ENCODE measurements around the gene LRCOL1.

The LRCOL1 gene

GRCh38 chr12:132593938-132594358 is 16.4 kb downstream of the LRCOL1 start:
- H3K79me2 ChIP-seq (ENCODE audit: insufficient read depth, low read length), result no peaks in the 10 kb centered on the region
- no peak for TF ChIP-seq EZH2 (IDR thresholded peaks at IDR 0.05; ENCODE audit: borderline replicate concordance, low read length)
- H4K20me1 ChIP-seq (ENCODE audit: insufficient read depth, low read length), result no peaks in the 10 kb centered on the region
- H3K9me2 ChIP-seq (ENCODE audit: low read depth, low read length), result no peaks in the 10 kb centered on the region
- no peaks in the 10 kb centered on the region for H3K9me3 ChIP-seq (ENCODE audit: low read length)
- H3F3A ChIP-seq (ENCODE audit: insufficient read depth, low read length), result no peaks in the 10 kb centered on the region
- no peaks in the 10 kb centered on the region; the same call in 1 of the 2 replicates for H3K27me3 ChIP-seq (ENCODE audit: insufficient read depth, low read length)
- no peak overlapping the region for H3K27ac ChIP-seq (ENCODE audit: low read depth, low read length, poor library complexity, severe bottlenecking)
- no peak overlapping the region for H3K4me2 ChIP-seq (ENCODE audit: low read length)
- no peak overlapping the region for H2AFZ ChIP-seq (ENCODE audit: low read length)
- no peaks in the 10 kb centered on the region for H3K36me3 ChIP-seq (ENCODE audit: insufficient read depth, low read length)
- H3K4me1 ChIP-seq (ENCODE audit: insufficient read depth, low read length, severe bottlenecking), result peaks cover 5% of the 10 kb centered on the region
- H3K4me3 ChIP-seq (ENCODE audit: low read depth, low read length, poor library complexity, severe bottlenecking), result no peak overlapping the region
- H3K9ac ChIP-seq (ENCODE audit: low read length), result no peak overlapping the region

- Histone ChIP-seq H3K9ac (ENCODE audit: low read length) (no peak overlapping the region), H3K27me3 (ENCODE audit: insufficient read depth, low read length) (no peaks in the 10 kb centered on the region; the same call in 1 of the 2 replicates), H2AFZ (ENCODE audit: low read length) (no peak overlapping the region), H3K4me3 (ENCODE audit: low read depth, low read length, poor library complexity, severe bottlenecking) (no peak overlapping the region), H3F3A (ENCODE audit: insufficient read depth, low read length) (no peaks in the 10 kb centered on the region), H3K4me2 (ENCODE audit: low read length) (no peak overlapping the region), H3K36me3 (ENCODE audit: insufficient read depth, low read length) (no peaks in the 10 kb centered on the region), H3K79me2 (ENCODE audit: insufficient read depth, low read length) (no peaks in the 10 kb centered on the region), H3K4me1 (ENCODE audit: insufficient read depth, low read length, severe bottlenecking) (peaks cover 5% of the 10 kb centered on the region), H3K27ac (ENCODE audit: low read depth, low read length, poor library complexity, severe bottlenecking) (no peak overlapping the region), H3K9me2 (ENCODE audit: low read depth, low read length) (no peaks in the 10 kb centered on the region), H4K20me1 (ENCODE audit: insufficient read depth, low read length) (no peaks in the 10 kb centered on the region), H3K9me3 (ENCODE audit: low read length) (no peaks in the 10 kb centered on the region)
- TF ChIP-seq CTCF (IDR thresholded peaks at IDR 0.05; ENCODE audit: low read length) (no peak), EZH2 (IDR thresholded peaks at IDR 0.05; ENCODE audit: borderline replicate concordance, low read length) (no peak)
Measured at GRCh38 chr12:132593521-132593920, 16.9 kb downstream of the LRCOL1 start.

GRCh38 chr12:132593071-132593470 is 17.3 kb downstream of the LRCOL1 start:
- no peaks in the 10 kb centered on the region for H3K9me2 ChIP-seq (ENCODE audit: low read depth, low read length)
- no peak for TF ChIP-seq CTCF (IDR thresholded peaks at IDR 0.05; ENCODE audit: low read length)
- TF ChIP-seq EZH2 (IDR thresholded peaks at IDR 0.05; ENCODE audit: borderline replicate concordance, low read length), result no peak
- H3F3A ChIP-seq (ENCODE audit: insufficient read depth, low read length), result no peaks in the 10 kb centered on the region
- no peaks in the 10 kb centered on the region for H3K79me2 ChIP-seq (ENCODE audit: insufficient read depth, low read length)
- no peaks in the 10 kb centered on the region for H4K20me1 ChIP-seq (ENCODE audit: insufficient read depth, low read length)
- H3K36me3 ChIP-seq (ENCODE audit: insufficient read depth, low read length), result no peaks in the 10 kb centered on the region
- H3K27me3 ChIP-seq (ENCODE audit: insufficient read depth, low read length), result no peaks in the 10 kb centered on the region; the same call in 1 of the 2 replicates
- no peak overlapping the region for H3K4me2 ChIP-seq (ENCODE audit: low read length)
- no peak overlapping the region for H3K9ac ChIP-seq (ENCODE audit: low read length)
- H2AFZ ChIP-seq (ENCODE audit: low read length), result no peak overlapping the region
- H3K4me1 ChIP-seq (ENCODE audit: insufficient read depth, low read length, severe bottlenecking), result peaks cover 5% of the 10 kb centered on the region
- no peak overlapping the region for H3K27ac ChIP-seq (ENCODE audit: low read depth, low read length, poor library complexity, severe bottlenecking)
- H3K4me3 ChIP-seq (ENCODE audit: low read depth, low read length, poor library complexity, severe bottlenecking), result no peak overlapping the region
- no peaks in the 10 kb centered on the region for H3K9me3 ChIP-seq (ENCODE audit: low read length)

GRCh38 chr12:132592282-132592970 is 18.0 kb downstream of the LRCOL1 start:
- no peaks in the 10 kb centered on the region for H3K79me2 ChIP-seq (ENCODE audit: insufficient read depth, low read length)
- no peak overlapping the region for H3K4me2 ChIP-seq (ENCODE audit: low read length)
- H3K4me3 ChIP-seq (ENCODE audit: low read depth, low read length, poor library complexity, severe bottlenecking), result no peak overlapping the region
- H3K36me3 ChIP-seq (ENCODE audit: insufficient read depth, low read length), result no peaks in the 10 kb centered on the region
- no peaks in the 10 kb centered on the region for H3F3A ChIP-seq (ENCODE audit: insufficient read depth, low read length)
- H3K27ac ChIP-seq (ENCODE audit: low read depth, low read length, poor library complexity, severe bottlenecking), result no peak overlapping the region
- TF ChIP-seq CTCF (IDR thresholded peaks at IDR 0.05; ENCODE audit: low read length) (no peak), EZH2 (IDR thresholded peaks at IDR 0.05; ENCODE audit: borderline replicate concordance, low read length) (no peak)
- no peaks in the 10 kb centered on the region for H3K9me3 ChIP-seq (ENCODE audit: low read length)
- peaks cover 2% of the 10 kb centered on the region for H3K4me1 ChIP-seq (ENCODE audit: insufficient read depth, low read length, severe bottlenecking)
- no peaks in the 10 kb centered on the region; the same call in 1 of the 2 replicates for H3K27me3 ChIP-seq (ENCODE audit: insufficient read depth, low read length)
- no peaks in the 10 kb centered on the region for H3K9me2 ChIP-seq (ENCODE audit: low read depth, low read length)
- H3K9ac ChIP-seq (ENCODE audit: low read length), result no peak overlapping the region
- H4K20me1 ChIP-seq (ENCODE audit: insufficient read depth, low read length), result no peaks in the 10 kb centered on the region
- no peak overlapping the region for H2AFZ ChIP-seq (ENCODE audit: low read length)
